Right ventricle myocardium inferior (tissue), 1 donor: Measurements from ENCODE around the gene F2R. TPM values are rescaled to one million over a fixed set of nuclear protein-coding genes. Genes with fewer than 3 reads are reported as not detected.

ENCODE experiments used
- ATAC-seq: fragments of 200-7000 bp; cut with Tn5 transposase; one replicate; pipeline ENCODE4 v1.9.1; 2020; ENCODE audit warnings: mild to moderate bottlenecking, moderate library complexity
- DNase-seq: peaks from one replicate; pipeline ENCODE4 v3.0.0; 2021; ENCODE audit errors: missing footprints
- intact Hi-C: fragments of 100-400 bp; cut with DNase I; formaldehyde crosslinking; loops from one replicate; pipeline ENCODE4 v1.11.0; 2022
- total RNA-seq: library from RNA; stranded (reverse); fragmentation: NEBNext Ultra II Directional; extraction: Animal tissue kit (Norgen Biotek cat#: 25700); gene quantifications from one replicate; pipeline ENCODE4 v1.2.1, GENCODE V29; 2021
- donor health status: DM: no; HTN: yes; CAD: no; lungs with severe emphysema.

F2R gene
- total RNA-seq, 1 donor from 2014 or later, result 5.7 TPM

DNA sequence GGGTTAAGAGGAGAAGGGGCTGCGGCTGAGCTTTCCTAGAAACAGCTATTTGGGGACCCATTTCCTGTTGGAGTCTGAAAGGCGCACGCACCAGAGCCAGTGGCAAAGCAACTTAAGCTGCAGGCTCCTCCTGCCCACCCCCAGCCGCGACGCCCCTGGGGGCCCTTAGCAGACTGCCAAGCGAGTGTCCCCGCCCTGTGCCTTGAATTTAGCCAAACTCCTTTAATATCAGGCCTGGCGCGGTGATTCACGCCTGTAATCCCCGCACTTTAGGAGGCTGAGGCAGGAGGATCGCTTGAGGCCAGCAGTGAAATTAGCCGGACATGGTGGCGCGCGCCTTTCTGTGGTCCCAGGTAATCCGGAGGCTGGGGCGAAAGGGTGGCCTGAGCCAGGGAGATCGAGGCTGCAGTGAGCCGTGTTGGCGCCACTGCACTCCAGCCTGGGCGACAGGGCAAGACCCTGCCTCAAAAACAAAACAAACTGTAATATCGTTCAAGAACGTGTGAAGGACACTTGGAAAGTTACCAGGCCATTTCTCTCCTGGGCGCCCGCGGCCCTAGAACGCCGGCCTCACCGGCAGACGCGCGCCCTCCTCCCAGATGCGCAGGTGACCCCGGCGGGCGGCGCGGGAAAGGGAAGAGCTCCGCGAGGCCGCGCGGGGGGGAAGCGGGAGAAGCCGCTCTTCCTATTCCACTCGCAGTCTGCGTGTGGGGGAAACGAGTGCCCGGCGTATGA lies 1.0 kb upstream of the F2R start:
- ATAC-seq, result peak; percentile 41

DNA sequence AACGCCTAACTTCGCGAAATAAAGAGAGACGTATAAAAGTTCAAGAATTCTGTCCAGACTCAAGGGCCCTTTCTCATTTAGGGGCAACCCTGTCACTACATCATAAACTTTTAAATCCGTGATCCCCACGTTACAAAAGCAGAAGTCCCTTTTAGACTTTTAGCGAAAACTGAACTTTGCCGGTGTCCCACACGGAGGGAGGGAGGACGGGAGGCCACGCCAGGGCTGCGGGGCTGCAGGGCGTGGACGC lies 515 bp upstream of the F2R start:
- intact Hi-C loops, result loop anchor here (5.0 to 10.0 kb wide), 2 partner anchors 57 to 71 kb away; no protein-coding TSS in a partner anchor
- no peak for DNase-seq
- no peak for ATAC-seq

More for the DNA sequence above, 1.0 kb upstream of the F2R start:
- intact Hi-C loops, result loop anchor here (5.0 to 10.0 kb wide), 2 partner anchors 57 to 70 kb away; no protein-coding TSS in a partner anchor
- DNase-seq, result no peak

DNA sequence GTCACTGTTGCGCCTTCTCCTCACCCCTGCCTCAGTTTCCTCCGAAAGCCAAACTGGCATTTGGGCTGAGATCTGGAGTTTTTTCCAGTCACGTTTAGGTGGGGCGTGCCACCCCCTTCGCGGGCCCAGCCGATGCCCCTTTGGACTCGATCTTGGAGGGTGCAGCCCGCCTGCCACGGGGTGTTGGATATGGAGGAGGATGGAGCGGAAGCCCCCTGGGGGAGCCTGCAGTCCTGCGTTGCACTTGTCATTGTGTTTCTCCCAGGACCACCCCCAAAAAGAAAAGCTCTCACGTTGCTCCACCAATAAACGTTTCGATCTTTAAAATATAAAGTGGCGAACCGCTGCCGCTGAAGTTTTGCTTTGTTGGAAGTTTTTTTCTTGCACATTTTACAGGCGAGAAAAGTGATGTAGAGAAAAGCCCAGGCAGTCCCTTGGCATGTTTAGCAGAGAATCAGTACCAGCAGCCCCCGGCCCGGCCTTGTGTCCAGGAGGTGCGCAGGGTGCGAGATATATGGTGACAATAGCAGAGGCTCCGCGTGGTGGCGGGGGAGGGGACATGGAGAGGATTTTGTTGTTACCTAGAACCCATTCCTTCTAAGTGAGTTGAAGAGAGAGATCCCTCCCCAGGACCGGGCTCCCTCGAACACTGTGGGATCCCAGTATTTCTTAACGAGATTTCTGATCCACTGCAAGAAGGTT lies 681 bp downstream of the F2R start:
- ATAC-seq (no peak), DNase-seq (no peak)
- intact Hi-C loops, result loop anchor here (5.0 to 10.0 kb wide), 2 partner anchors 56 to 72 kb away; no protein-coding TSS in a partner anchor

DNA sequence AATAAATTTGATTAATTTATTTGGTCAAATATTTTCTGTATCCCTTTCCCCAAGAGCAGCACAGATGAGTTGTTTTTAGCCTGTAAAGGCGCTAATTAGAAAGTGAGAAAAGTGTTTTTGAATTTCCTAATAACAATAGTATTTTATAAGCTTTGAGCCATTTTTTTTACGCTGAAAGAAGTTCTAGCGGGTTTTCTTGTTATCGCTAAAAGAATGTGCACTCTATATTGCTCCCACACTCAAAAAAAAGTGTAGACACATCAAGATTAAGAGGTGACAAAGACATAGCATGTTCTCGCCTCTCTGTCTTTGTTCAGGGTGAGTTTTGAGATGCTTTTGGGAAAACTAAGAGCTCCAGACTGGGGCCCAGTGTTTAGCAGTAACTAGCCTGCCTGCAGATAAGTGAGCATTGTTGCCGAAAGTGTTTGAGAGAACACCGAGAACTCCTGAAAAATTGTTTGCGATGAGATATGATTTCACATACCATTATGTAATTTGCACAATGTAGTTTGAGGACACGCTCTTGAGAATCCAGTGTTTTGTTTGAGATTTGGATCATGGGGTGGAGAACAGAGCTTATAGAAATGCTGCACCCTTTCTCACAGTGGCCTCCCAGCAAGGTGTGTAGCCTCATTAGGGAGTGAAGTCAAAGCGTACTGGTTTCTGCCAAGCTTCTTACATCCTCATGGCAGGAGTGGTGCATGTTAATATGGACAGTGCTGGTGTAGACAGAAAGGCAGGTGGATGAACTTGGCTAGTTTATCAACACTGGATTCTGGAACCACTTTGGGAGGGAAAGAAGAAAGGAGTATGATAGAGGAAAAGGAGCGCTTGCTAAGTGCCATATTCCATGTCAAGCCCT lies 1.5 kb downstream of the F2R start:
- intact Hi-C loops, result loop anchor here (5.0 to 10.0 kb wide), 2 partner anchors 55 to 73 kb away; no protein-coding TSS in a partner anchor
- DNase-seq (no peak), ATAC-seq (no peak)

DNA sequence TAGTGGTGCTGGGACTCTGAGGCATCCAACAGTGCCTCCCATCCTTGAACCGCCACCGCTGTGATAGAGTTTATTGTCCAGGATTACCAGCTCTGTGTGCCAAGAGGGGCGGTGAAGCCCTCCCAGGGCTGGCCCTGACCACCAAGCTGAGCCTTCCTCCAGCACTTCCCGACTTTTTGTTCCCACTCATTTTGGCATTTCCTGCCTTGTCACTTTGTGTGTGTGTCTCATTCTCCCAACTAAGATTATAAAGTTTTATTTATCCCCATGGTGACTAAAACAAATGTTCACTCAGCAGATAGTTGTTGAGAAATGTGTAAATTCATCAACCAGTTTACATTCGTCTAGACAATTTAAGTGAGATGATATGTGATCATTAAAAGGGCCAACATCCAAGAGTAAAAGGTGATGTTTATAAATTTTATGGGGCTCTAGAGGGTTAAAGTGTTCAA lies 2.5 kb downstream of the F2R start:
- DNase-seq (no peak), ATAC-seq (no peak)

DNA sequence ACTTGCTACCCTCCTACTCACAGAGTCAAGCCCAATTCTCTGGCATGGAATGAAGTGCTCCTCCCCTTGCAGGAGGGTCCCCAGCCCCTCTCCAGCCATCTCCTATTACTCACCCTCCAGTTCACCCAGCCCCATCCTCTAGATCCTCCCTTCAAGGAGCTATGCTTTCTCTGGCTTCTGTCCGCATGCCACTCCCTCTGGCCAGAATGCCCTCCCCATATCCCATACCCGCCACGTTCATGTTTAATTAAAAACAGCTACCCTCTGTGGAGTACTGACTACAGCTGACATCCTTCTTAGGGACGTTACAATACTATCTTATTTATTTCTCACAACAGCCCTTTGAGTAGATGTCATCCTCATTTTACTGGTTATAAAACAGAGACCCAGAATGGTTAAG lies 3.0 kb downstream of the F2R start:
- DNase-seq, result no peak
- ATAC-seq, result no peak
- intact Hi-C loops, result loop anchor here (5.0 to 10.0 kb wide), 2 partner anchors 53 to 74 kb away; no protein-coding TSS in a partner anchor

More for the DNA sequence above, 2.5 kb downstream of the F2R start:
- intact Hi-C loops, result loop anchor here (5.0 to 10.0 kb wide), 2 partner anchors 54 to 74 kb away; no protein-coding TSS in a partner anchor

DNA sequence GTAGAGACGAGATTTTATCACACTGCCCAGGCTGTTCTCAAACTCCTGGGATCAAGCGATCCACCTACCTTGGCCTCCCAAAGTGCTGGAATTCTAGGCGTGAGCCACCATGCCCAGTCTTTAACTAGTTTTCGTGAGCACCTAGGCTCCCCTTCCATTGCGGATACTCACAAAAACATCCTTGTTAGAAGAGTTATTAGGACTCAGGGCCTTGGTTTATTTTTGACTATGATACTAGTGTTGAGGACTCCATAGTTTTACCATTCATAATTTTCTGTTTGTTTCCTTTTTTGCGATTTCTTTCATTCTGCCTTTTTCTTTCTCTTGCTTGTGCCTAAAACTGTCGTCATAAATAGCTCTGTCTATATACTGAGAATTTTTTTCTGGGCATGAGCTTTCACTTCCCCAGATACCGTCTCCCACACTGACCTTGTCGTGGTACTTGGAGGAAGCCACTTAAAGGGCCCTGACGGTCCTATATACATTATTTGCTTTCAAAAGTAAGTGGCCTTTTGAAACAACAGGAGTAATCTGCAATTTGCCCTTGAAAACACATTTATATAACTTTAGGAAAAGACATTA lies 5.2 kb downstream of the F2R start:
- intact Hi-C loops, result no loop called here
- no peak for DNase-seq
- no peak for ATAC-seq

DNA sequence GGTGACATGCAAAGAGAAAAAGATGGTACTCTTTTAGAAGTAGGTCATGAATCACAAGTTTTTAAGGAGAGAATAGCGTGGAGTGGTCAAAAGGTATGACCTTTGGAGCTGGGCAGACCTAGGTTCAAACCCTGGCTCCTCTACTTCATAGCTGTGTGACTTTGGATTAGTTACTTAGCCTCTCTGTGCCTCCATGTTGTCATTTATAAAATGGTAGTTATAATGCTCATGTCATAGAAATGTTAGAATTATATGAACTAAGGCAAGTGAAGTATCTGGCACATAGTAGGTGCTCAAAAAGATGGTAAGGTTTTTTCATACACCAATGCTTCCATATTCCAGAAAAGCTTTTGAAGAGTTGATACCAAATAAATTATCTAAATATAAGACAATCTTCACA lies 7.3 kb downstream of the F2R start:
- ATAC-seq, result no peak
- intact Hi-C loops, result no loop called here
- no peak for DNase-seq

DNA sequence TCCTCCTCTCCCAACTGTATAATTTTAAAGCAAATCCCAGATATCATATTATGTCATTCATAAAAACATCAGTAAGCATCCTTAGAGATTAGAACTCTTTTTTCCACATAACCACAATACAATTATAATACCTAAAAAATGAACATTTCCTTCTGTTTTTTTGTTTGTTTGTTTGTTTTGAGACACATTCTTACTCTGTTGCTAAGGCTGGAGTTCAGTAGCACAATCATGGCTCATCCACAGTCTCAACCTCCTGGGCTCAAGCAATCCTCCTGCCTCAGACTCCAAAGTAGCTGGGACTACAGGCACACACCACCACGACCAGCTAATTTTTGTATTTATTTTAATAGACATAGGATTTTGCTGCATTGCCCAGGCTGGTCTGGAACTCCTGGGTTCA lies 8.0 kb downstream of the F2R start:
- intact Hi-C loops, result no loop called here
- DNase-seq, result no peak
- no peak for ATAC-seq

DNA sequence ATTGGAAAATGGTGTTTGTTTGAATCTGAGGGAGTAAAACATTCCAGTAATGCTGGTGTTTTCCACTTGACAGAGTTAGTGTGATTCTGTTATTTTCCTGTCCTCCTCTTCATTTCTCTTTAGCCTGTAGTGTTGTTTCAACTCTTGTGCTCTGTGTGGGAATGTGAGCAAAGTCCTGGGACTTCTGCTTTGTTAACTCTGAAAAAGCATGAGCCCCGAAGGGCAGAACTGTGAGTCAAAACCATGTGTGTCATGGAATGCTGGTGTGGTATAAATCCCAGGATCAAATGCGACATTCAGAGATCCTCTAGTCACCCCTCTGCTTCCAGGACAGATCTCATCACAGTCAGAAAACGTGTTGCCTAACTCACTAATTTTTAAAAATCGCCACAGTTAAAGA lies 8.9 kb downstream of the F2R start:
- ATAC-seq, result no peak
- intact Hi-C loops, result no loop called here
- no peak for DNase-seq

DNA sequence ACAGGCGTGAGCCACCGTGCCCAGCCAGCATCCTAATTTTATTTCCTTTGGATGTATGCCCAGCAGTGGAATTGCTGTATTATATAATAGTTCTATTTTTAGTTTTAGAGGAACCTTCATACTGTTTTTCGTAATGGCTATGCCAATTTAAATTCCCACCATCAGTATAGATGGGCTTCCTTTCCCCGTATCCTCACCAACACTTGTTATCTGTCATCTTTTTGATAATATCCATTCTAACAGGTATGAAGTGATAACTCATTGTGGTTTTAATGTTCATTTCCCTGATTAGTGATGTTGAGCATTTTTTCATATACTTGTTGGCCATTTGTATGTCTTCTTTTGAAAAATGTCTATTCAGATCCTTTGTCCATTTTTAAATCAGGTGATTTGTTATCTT lies 13.0 kb downstream of the F2R start:
- no peak for ATAC-seq
- intact Hi-C loops, result no loop called here
- DNase-seq, result no peak

DNA sequence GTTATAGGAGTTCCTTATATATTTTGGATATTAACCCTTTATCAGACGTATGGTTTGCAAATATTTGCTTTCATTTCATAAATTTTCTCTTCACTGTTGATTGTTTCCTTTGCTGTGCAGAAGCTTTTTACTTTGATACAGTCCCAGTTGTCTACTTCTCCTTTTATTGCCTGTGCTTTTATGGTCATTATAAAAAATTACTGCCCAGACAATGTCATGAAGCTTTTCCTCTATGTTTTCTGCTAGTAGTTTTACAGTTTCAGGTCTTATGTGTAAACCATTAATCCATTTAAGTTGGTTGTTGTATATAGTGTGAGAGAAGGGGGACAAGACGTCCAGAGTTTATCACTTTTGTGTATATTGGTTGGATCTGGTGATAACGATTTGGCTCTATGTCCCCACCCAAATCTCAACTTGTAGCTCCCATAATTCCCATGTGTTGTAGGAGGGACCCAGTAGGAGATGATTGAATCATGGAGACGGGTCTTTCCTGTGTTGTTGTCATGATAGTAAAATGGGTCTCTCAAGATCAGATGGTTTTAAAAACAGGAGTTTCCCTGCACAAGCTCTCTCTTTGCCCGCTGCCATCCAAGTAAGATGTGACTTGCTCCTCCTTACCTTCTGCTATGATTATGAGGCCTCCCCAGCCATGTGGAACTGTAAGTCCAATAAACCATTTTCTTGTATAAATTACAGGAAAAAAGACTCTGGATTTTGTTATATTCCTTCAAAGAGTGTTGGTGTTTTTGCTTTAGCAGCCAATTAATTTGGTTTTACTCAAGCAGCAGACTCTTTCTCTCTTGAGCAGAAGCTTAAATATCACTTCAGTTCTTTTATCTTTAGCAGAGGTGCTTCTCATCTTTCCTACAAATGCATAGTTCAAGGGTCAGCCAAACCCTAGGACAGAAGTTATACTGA lies 13.7 kb downstream of the F2R start:
- intact Hi-C loops, result no loop called here
- DNase-seq (no peak), ATAC-seq (no peak)

DNA sequence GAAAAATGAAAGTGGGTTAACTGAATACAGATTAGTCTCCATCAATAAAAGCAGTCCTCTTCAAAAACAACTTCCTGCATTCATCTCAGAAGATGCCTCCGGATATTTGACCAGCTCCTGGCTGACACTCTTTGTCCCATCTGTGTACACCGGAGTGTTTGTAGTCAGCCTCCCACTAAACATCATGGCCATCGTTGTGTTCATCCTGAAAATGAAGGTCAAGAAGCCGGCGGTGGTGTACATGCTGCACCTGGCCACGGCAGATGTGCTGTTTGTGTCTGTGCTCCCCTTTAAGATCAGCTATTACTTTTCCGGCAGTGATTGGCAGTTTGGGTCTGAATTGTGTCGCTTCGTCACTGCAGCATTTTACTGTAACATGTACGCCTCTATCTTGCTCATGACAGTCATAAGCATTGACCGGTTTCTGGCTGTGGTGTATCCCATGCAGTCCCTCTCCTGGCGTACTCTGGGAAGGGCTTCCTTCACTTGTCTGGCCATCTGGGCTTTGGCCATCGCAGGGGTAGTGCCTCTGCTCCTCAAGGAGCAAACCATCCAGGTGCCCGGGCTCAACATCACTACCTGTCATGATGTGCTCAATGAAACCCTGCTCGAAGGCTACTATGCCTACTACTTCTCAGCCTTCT lies 16.6 kb downstream of the F2R start:
- ATAC-seq (no peak), DNase-seq (no peak)
- intact Hi-C loops, result no loop called here

DNA sequence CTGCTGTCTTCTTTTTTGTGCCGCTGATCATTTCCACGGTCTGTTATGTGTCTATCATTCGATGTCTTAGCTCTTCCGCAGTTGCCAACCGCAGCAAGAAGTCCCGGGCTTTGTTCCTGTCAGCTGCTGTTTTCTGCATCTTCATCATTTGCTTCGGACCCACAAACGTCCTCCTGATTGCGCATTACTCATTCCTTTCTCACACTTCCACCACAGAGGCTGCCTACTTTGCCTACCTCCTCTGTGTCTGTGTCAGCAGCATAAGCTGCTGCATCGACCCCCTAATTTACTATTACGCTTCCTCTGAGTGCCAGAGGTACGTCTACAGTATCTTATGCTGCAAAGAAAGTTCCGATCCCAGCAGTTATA lies 17.1 kb downstream of the F2R start:
- DNase-seq, result no peak
- intact Hi-C loops, result no loop called here
- no peak for ATAC-seq

DNA sequence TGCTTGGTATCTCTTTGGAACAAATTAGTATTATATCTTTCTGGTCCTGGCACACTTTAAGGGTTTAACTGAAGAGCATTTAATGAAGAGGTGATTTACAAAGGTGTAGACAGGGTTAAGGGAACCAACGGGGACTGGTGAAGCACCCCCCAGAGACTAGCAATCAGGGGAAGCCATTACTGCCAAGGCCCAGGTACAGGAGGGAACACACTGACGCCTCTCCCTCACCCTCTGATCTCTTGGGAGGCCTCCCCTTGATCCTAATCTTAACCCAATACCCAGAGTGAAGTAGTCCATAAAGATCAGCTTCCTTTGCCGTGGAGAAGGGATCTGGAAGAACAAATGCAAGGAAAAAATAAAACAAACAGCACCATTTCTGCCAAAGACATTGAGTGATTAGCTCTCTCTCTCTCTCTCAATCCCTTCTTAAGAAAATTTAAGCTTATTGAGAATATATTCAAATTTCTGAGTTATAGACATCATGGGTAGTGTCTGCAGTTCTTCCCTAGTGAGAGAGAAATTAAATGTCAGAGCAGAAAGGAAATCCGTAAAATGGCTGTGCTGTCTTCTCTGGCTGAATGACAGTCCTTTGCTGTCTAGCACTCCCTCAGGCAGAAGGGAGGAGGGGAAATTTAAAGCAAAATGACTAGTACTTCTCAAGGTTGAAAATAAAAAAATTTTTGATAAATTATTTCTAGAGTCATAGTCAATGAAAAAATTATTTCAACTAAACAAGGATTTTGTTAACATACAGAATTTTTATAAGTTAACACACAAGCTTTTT lies 20.0 kb downstream of the F2R start:
- intact Hi-C loops, result no loop called here
- no peak for ATAC-seq

DNA sequence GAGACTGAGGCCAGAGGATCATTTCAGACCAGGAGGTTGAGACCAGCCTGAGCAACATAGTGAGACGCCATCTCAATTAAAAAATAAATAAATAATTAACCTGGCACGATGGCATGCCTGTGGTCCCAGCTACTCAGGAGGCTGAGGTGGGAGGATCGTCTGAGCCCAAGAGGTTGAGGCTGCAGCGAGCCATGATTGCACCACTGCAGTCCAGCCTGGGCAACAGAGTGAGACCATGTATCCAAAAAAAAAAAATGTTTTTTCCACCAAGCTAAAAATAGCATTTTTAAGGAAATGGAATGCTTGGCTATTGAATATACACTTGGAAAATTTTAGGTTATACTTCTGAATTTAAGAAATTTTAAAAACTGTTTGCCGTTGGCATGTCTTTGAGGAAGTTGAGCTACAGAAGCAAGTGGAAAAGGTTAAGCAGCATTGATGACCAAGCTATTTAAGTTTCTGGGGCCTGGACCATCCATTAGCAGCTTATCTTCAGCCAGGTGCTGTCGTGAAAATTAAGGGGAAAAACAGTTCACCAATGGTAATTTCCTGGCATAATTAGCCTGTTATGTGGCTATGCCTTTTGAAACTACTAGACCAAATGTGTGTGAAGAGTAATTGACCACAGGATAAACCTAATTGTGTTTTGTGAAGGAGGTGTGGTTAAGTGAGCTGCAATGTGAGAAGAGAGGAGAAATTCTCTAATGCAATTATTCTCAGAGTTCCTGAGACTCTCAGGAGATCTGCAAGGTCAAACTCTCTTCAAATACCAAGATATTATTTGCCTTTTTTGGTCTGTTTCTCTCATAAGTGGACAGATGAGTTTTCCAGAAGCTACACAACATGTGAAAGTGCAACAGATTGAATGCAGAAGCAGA lies 21.0 kb downstream of the F2R start:
- DNase-seq, result no peak
- intact Hi-C loops, result no loop called here
- no peak for ATAC-seq

More for the DNA sequence above, 20.0 kb downstream of the F2R start:
- no peak for DNase-seq
